SIG-M5 treated with dmso at 0.1 percent for 504 hours (cell line): ENCODE measurements around the gene CSMD2.

Experiments used
- DNase-seq: peaks from one replicate; lab custom pipeline; 2025; ENCODE audit not compliant: unreplicated experiment; lab: John Stamatoyannopoulos, UW

Gene CSMD2

DNA sequence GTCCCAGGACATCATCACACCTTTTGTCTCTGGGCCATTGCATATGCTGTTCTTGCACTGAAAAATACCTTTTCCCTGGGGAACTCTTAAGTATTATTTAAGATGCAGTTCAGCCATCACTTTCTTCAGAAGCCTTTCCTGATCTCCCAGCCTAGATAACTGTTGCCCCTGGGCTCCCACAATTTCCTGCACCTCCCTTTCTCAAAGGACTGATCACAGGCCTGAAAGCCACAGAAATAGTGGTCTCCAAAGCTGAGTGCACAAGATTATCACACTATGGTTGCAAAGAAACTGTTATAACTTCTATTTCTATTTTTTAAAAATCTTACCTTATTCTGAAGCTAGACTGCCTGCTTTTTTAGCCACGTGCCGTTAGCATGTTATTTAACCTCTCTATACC lies 695.3 kb downstream of the CSMD2 start:
- no peak for DNase-seq

GRCh38 chr1:33468967-33469366 lies 696.1 kb downstream of the CSMD2 start:
- no peak for DNase-seq

GRCh38 chr1:33468531-33468930 lies 696.5 kb downstream of the CSMD2 start:
- no peak for DNase-seq

GRCh38 chr1:33468011-33468410 lies 697.0 kb downstream of the CSMD2 start:
- no peak for DNase-seq

DNA sequence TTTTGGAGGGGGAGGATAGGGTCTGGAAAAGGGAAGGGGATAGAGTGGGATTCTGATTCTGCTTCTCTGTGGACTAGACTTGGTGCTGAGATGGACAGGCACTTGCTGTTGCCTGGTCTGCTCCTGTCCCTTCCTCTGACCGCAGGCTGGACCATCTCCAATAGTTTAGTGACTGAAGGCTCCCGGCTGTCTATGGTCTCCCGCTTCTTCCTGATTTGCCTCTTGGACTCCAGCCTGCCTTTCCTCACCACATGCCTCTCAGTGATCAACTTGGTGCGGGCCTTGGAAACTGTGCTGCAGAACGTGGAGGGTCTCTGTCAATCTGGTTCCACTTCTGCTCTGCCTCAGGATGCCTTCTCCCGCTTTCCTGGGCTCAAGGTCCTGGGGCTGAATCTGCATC lies 698.9 kb downstream of the CSMD2 start:
- no peak for DNase-seq

DNA sequence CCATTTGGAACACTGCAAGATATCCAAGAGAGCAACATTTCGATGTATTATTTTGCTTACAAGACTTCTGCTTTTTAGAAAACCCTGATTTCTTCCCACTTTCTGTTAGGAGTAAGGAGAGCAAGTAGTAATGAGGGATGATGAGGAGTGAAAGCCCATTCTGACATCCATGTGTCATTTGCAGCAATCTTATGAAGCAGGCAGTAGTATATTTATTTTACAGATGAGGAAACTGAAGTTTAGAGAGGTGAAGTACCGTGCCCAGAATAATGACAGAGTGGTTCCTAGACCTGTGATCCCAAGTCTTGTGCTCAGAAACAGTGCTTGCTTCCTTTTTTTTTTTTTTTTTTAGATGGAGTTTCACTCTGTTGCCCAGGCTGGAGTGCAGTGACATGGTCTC lies 699.7 kb downstream of the CSMD2 start:
- no peak for DNase-seq

- DNase-seq: no peak
Observed at GRCh38 chr1:33464552-33464951, 700.5 kb downstream of the CSMD2 start.
